Stimulated activated CD4-positive, alpha-beta T cell treated with anti-CD3 and anti-CD28 coated beads, Interleukin-4, amount 100 ng/mL, for 24 hours (primary cell): ENCODE measurements around the gene KIAA1210.

ENCODE experiments used
- DNase-seq: peaks from one replicate; pipeline ENCODE4 v3.0.0-alpha.2; 2020

The KIAA1210 gene

GRCh38 chrX:119089619-119090018, 38.0 kb downstream of the KIAA1210 start:
- no peak for DNase-seq

GRCh38 chrX:119087121-119087520, 40.5 kb downstream of the KIAA1210 start:
- no peak for DNase-seq

GRCh38 chrX:119084766-119085165, 42.8 kb downstream of the KIAA1210 start:
- no peak for DNase-seq

- no peak for DNase-seq
Observed at GRCh38 chrX:119082278-119082677, 45.3 kb downstream of the KIAA1210 start.

GRCh38 chrX:119075270-119076025, 52.2 kb downstream of the KIAA1210 start:
- no peak for DNase-seq

- DNase-seq = no peak
Observed at GRCh38 chrX:119073911-119074310, 53.7 kb downstream of the KIAA1210 start.

- DNase-seq = no peak
Observed at GRCh38 chrX:119073200-119073905, 54.3 kb downstream of the KIAA1210 start.

GRCh38 chrX:119072744-119073143, 54.9 kb downstream of the KIAA1210 start, which contains the start of gene CT47C1:
Gene CT47C1 (plus strand): TSS chrX:119072993. CDS start chrX:119073226, 233 bp downstream.
- no peak for DNase-seq

- DNase-seq = no peak
Observed at GRCh38 chrX:119071381-119071780, 56.2 kb downstream of the KIAA1210 start.

GRCh38 chrX:119069762-119070161, 57.9 kb downstream of the KIAA1210 start:
- no peak for DNase-seq

- DNase-seq = no peak
Observed at GRCh38 chrX:119069128-119069527, 58.5 kb downstream of the KIAA1210 start.

GRCh38 chrX:119067023-119067739, 60.4 kb downstream of the KIAA1210 start:
- DNase-seq = peak; percentile 49

- DNase-seq = no peak
Observed at GRCh38 chrX:119063428-119063827, 64.2 kb downstream of the KIAA1210 start.

GRCh38 chrX:119062750-119063374, 64.8 kb downstream of the KIAA1210 start:
- DNase-seq = no peak

GRCh38 chrX:119055687-119056086, 71.9 kb downstream of the KIAA1210 start:
- no peak for DNase-seq

GRCh38 chrX:119045884-119046283, 81.7 kb downstream of the KIAA1210 start:
- DNase-seq = no peak

- no peak for DNase-seq
Observed at GRCh38 chrX:119042996-119043395, 84.6 kb downstream of the KIAA1210 start.

GRCh38 chrX:119042040-119042439, 85.6 kb downstream of the KIAA1210 start:
- DNase-seq = no peak

- DNase-seq = no peak
Observed at GRCh38 chrX:119041175-119041574, 86.4 kb downstream of the KIAA1210 start.

GRCh38 chrX:119040432-119040831, 87.2 kb downstream of the KIAA1210 start:
- no peak for DNase-seq

GRCh38 chrX:119036107-119037029, 91.2 kb downstream of the KIAA1210 start:
- no peak for DNase-seq

GRCh38 chrX:119030990-119031389, 96.6 kb downstream of the KIAA1210 start:
- DNase-seq = no peak
